SK-MEL-5 (cell line): ENCODE measurements around the gene SLC12A7. TPM values are rescaled to one million over a fixed set of nuclear protein-coding genes. Genes with fewer than 3 reads are reported as not detected.
"Not testable (repeated sequence)": the region's sequence is repeated elsewhere in the genome, so short reads cannot be mapped to it uniquely, and the experiment has no call there.

Experiments used
- DNase-seq: peaks from one replicate; pipeline ENCODE4 v3.0.0-alpha.2; 2016; ENCODE audit warnings: low read depth, low spot score
- in situ Hi-C: cut with HindIII; loops from 2 replicates; pipeline ENCODE4 v1.10.0; 2016; ENCODE audit warnings: low sequenced_read_pairs, high pct_unique_total_duplicates, low pct_unique_long_range_greater_than_20kb
- total RNA-seq: library from RNA; depleted of rRNA; stranded (reverse); fragments of >200 nt; shearing (Covaris generic); gene quantifications from 2 replicates; pipeline ENCODE4 v1.2.3, GENCODE V29; 2014

SLC12A7 gene
- total RNA-seq, 1 experiment from 2014 or later, result 11.6 TPM

- in situ Hi-C loops, result no loop called here
- no peak for DNase-seq
Observed at GRCh38 chr5:1106385-1107166, 5.3 kb downstream of the SLC12A7 start.

GRCh38 chr5:1105350-1106265, 6.3 kb downstream of the SLC12A7 start:
- no peak for DNase-seq
- in situ Hi-C loops, result no loop called here

DNA sequence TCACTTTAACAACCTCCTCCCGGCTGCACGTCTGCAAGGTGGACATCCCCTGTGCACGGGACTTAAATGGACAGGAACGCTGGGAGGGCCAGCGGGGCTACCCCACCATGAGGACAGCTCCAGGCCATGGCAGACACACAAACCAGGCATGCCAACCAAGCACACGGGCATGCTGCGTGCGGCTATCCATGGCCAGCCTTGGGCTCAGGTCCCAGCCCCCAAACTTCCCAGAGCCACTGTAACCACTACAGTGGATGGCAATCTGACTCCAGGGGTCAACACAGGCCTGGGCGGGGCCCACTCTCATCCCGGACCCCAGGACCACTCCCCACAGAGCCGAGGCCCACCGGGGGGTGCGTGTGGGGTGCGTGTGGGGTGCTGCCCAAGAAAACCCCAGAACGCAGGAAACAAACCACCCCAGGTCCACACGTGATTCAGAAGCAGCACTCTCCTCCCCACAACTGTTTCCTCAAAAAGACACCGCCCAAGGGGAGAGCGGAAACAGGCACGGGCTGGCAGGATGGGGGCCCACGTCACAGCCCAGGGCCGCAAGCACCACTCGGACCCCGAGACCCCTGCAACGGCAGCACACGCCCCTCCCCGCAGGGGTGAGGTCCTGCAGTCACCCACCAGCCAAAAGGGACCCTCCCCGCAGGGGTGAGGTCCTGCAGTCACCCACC, 7.4 kb downstream of the SLC12A7 start:
- in situ Hi-C loops, result no loop called here
- DNase-seq, result no peak

DNA sequence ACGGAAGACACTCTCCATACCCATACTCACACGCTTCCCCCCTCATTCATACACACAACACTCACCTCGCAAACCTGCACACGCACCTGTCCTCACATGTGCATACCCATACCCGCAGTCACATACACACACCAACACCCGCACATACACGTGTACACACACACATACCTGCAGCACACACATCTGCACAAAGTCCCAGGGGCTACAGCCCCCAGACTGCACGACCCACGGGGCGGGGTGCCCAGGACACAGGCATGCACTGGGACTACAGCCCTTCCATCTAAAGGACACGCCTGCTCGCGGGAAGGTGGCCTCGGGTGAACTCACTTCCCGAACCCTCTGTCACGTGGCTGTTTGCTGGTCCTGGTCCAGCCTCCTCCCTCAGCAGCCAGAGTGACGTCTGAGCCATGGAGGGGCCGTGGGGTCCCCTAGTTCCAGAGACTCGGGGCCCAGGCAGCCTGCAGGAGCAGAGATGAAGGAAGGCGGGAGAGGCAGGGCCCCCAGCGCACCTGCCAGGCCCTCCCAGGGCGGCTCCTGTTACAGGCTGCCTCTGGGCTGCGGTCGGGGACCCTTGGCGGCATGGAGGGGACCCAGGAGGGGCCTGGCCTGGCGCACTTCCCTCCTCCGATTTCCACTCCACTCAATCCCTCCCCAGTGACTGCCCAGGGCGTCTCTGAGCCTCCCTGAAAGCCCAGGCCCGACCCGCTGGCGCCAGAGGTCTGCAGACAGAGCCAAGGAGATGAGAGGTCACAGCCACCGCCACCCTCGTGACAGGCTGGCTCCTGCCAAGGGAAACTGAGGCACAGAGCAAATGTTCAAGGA, 8.1 kb downstream of the SLC12A7 start:
- in situ Hi-C loops, result no loop called here
- no peak for DNase-seq

DNA sequence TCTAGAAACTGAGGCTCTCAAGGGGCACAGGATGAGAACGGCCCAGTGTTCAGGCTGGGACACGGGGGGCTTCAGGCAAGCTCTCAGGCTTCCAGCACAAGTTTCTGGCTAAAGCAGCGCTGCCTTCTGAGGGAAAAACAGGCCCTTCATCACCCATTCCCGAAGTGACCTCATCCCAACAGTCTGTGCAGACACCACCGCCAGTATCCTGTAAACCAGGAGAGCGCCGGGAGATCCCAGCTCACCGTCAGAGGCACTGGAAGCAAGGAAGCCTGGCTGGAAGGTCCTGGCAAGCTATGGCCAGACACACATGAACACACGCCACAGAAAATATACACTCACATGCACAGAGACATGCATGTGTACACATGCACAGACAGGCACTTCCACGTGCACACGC, 8.8 kb downstream of the SLC12A7 start:
- in situ Hi-C loops, result no loop called here
- DNase-seq, result no peak

DNA sequence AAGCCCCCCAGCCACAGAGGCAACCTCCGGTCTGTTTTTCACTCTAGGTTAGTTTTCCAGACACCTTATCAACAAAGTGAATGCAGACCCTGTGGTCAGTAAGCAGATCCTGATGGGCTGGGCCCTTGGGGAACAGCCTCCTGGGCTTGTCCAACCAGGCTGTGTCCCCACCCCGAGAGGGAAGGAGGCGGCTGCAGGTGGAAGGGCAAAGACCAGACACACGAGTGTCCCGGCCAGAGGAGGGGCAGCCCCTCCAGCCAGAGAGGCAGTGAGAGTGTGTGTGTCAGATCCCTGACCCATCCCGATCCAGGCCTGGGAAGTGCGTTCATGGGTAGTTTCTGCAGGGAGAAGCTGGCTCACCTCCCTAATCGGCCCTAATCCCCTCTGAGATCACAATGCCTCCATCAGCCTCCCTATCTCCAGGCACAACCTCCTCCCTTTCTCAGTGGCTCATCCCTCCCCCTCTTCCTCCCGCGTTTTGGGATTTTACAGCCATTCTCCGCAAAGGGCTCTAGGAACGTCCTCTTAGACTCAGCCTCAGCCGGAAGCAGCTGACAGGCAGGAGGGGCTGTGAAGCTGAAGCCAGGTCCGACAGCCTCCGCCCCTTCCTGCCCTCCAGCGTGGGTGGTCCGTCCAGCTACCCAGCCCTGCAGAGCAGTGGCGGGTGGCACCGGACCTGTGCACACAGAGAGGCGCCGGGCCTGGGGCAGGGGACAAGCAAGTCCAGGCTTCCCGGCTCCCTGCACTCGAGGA, 9.7 kb downstream of the SLC12A7 start:
- no peak for DNase-seq
- in situ Hi-C loops, result no loop called here

DNA sequence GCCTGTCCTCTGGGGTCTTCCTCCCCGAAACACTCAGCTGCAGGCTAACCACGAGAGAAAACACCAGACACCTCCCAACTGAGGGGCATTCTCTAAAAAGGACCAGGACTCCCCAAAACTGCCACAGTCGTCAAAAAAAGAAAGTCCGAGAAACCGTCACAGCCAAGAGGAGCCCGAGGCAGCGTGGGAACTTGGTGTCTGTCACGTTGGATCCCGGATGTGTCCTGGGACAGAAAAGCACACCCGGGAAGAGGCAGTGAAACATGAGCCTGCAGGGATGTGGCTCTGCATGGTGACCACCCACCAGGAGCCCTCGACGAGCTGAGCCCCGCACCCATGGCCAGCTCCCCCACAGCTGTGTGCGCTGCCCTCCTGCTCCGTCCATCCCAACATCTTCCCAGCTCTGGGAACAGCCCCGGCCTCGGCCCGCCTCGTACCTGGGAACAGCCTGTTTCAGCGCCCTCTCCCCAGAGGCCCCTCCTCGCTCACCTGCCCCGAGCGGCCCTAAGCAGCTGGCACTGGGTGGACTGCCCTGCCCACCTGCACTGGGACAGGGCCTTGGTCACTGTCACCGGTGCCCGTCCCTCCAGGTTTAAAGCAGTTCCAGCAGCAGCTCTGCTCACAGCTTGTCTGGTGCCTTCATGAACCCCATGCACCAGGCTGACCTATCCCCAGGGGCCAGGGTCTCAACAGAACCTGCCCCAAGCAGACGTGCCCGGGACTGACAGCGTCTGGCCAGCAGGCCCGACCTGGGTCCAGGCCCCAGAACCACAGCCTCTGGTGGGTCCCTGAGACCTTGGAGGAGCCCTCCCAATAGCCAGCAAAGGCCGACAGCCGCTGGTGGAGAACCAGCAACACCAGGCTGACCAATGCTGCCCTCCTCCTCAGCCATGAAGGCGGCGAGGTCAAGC, 10.9 kb downstream of the SLC12A7 start:
- in situ Hi-C loops, result no loop called here

DNA sequence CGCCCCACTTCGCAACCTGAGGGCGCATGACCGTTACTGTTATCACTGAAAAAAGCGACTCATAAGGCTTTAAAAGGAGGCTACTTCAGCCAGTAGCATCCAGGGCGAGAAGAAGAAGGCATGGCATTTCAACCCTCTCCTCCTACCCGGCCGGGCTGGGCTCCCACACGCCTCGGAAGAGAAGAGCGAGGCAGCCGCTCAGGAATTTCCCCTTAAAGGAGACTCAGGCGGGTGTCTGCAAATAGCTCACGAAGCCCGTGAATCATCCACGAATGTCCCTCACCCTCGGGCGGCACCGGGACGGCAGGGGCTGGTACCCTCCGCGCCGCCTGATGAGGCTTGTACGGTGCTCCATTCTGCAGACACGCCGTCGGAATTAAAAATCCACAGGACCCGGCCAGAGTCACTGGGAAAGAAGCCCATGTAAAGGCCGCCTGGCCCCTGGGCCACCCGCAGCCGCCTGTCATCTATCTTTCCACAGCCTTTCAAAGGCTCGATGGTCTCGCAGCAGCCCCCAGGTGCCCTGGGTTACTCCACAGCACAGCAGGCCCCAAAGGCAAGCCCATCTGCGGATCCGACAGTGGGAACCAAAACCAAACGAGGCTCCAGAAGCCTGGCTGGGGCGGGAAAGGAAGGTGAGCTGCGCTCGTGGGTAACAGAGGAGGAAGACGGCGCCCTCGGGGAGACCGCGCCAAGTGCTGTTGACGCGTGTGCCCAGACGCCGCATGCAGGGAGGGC, 11.8 kb downstream of the SLC12A7 start:
- in situ Hi-C loops, result no loop called here
- no peak for DNase-seq

More for the DNA sequence above, 10.9 kb downstream of the SLC12A7 start:
- DNase-seq, result no peak

- DNase-seq, result no peak
- in situ Hi-C loops, result no loop called here
Observed at GRCh38 chr5:1098986-1099597, 12.8 kb downstream of the SLC12A7 start.

DNA sequence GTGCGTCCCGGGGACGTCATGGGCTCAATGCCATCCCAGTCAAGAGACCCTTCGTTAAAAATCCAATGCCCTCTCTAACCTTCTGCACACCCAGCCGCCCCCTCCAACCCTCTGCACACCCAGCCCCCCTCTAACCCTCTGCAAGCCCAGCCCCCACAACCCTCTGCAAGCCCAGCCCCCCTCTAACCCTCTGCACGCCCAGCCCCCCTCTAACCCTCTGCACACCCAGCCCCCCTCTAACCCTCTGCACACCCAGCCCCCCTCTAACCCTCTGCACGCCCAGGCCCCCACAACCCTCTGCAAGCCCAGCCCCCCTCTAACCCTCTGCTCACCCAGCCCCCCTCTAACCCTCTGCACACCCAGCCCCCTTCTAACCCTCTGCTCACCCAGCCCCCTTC, 13.9 kb downstream of the SLC12A7 start:
- DNase-seq, in situ Hi-C loops: not testable (repeated sequence)

- in situ Hi-C loops, result no loop called here
- DNase-seq, result no peak
Observed at GRCh38 chr5:1097381-1097987, 14.4 kb downstream of the SLC12A7 start.

- in situ Hi-C loops, result no loop called here
- no peak for DNase-seq
Observed at GRCh38 chr5:1096838-1097237, 15.0 kb downstream of the SLC12A7 start.

- in situ Hi-C loops, result no loop called here
- DNase-seq, result no peak
Observed at GRCh38 chr5:1095990-1096363, 15.9 kb downstream of the SLC12A7 start.

DNA sequence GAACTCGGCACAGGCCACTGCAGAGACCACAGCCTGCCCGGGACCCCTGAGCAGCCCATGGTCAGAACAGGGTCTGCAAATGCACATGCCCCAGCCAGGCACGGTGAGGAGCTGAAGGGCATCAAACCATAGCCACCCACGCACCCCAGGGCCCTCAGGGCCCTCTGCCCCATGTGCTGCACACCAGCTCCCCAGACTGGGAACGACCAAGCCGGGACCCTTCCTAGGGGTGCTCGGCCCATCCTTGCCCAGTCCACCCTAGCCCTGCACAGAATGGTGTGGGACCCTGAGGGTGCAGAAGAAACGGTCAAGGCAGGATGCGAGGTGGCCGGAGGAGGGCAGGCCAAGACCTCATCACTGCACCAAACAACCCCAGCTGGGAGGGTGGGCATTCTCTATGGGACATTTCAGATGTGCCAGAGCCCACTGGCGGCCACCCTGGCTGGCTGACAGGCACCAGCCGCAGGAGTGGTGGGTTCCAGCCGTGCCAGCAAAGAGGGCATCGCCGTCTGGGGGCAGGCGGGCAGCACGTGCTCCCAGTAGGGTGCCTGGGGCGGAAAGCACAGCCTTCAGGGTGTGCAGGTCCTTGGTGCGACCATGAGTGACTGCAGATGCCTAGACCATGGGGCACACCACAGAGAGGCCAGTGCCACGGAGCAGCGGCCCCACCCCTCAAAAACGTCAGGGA, 16.4 kb downstream of the SLC12A7 start:
- in situ Hi-C loops, result no loop called here
- no peak for DNase-seq
